Ramos (cell line): ENCODE results near the gene NPIPB5.
"Not testable (repeated sequence)": the region's sequence is repeated elsewhere in the genome, so short reads cannot be mapped to it uniquely, and the experiment has no call there.

ENCODE experiments used
- in situ Hi-C: fragments of 300-500 bp; cut with MboI; formaldehyde crosslinking; loops from one replicate; pipeline ENCODE4 v1.14.3; 2022; ENCODE audit warnings: low sequenced_read_pairs; ENCODE audit not compliant: unreplicated experiment

NPIPB5 gene

GRCh38 chr16:22510591-22510990 is at the start of gene NPIPB5:
Gene NPIPB5 (plus strand): TSS chr16:22510891. CDS start chr16:22513802, 2,911 bp downstream.
- in situ Hi-C loops = not testable (repeated sequence)

DNA sequence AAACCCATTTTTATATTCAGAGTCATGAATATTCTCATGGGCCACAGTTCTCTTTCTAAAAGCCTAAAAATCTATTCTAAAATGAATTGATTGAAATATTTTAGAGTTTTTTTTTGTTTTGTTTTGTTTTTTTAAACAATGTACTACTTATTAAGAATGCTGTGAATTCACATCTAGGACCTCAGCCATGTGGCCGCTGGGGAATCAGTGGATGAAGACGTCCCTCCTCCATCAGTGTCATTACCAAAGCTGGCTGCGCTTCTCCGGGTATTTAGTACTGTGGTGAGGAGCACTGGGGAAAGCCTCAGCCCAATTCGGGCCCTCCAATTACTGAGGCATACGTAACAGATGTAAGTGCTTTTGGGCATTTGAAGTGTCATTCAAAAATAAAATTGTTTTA is 41.8 kb upstream of the NPIPB5 start:
- in situ Hi-C loops = not testable (repeated sequence)

DNA sequence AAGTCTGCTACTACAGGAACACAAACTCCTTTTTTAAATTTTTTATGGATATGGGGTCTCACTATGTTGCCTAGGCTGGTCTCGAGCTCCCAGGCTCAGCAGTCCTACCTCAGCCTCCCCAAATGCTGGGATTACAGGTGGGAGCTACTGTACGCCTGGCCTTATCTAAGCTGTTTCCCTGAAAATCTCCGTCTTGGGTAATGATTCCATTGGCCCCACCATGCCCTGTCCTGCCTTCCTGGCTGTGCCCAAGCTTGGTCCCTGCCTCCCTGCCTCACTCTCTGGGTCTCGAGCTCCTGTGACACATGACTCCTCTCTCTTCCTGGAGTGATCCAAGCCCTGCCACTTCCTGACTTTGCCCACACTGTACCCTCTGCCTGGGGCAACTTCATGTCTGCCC is 27.3 kb downstream of the NPIPB5 start:
- in situ Hi-C loops = not testable (repeated sequence)

DNA sequence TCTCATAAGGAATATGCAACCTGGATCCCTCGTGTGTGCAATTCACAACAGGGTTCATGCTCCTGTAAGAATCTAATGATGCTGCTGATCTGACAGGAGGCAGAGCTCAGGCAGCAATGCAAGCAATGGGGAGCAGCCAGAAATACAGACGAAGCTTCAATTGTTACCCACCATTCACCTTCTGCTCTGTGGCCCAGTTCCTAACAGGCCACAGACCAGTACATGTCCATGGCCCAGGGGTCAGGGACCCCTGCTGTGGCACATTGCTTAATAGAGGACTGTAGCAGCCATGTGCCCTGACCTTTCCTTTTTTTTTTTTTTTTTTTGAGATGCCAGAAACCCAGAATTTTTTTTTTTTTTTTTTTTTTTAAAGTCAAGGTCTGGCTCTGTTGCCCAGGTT is 34.1 kb downstream of the NPIPB5 start:
- in situ Hi-C loops = not testable (repeated sequence)

GRCh38 chr16:22546630-22547029 is 35.9 kb downstream of the NPIPB5 start:
- in situ Hi-C loops = not testable (repeated sequence)

GRCh38 chr16:22547170-22547765 is 36.6 kb downstream of the NPIPB5 start:
- in situ Hi-C loops = not testable (repeated sequence)

DNA sequence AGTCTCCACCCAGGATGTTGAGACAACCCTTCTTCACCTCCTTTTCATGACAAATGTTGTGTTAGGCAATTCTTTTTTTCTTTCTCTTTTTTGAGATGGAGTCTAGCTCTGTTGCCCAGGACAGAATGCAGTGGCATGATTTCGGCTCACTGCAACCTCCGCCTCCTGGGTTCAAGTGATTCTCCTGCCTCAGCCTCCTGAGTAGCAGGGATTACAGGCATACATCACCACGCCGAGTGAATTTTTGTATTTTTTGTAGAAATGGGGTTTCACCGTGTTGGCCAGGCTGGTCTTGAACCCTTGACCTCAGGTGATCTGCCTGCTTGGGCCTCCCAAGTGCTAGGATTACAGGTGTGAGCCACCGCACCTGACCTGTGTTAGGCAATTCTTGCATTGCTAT is 39.2 kb downstream of the NPIPB5 start:
- in situ Hi-C loops = not testable (repeated sequence)

DNA sequence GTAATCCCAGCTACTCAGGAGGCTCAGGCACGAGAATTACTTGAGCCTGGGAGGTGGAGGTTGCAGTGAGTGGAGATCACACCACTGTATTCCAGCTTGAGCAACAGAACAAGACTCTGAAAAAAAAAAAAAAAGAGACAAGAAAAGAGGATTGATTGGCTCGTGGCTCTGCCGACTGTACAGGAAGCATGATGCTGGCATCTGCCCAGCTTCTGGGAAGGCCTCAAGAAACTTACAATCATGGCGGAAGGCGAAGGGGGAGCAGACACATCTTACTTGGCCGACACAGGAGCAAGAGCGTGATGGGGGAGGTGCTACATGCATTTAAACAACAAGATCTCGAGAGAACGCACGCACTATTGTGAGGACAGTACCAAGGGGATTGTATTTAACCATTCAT is 40.5 kb downstream of the NPIPB5 start:
- in situ Hi-C loops = not testable (repeated sequence)

- in situ Hi-C loops = not testable (repeated sequence)
Measured at GRCh38 chr16:22551651-22552050, 41.0 kb downstream of the NPIPB5 start.

DNA sequence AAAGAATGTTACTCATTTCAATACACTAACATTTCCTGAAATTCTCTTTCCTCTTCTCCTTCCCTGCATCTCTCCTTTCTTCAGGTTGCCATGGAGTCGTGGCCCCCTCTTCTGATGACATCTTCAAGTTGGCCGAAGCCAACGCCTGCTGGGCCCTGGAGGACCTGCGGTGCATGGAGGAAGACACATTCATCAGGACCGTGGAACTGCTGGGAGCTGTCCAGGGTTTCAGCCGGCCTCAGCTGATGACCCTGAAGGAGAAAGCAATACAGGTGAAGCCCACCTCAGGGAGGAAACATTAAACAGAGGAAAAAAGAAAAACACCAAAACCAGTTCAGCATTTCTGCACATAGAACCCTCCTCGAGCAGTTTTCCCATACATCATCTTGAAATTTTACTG is 46.1 kb downstream of the NPIPB5 start:
- in situ Hi-C loops = not testable (repeated sequence)
